Keratinocyte (primary cell): ENCODE data around the gene ZNF891.

Experiments used
- EZH2 ChIP-seq: IDR thresholded peaks from one replicate; pipeline ENCODE4 v1.6.1; 2012; ENCODE audit warnings: inconsistent platforms, mild to moderate bottlenecking, low read length, moderate library complexity
- TF ChIP-seq, protein P1 (sequence below), 3 experiments: IDR thresholded peaks in 1 of 3; conservative IDR thresholded peaks in 1 of 3; optimal IDR thresholded peaks in 1 of 3; 2 replicates in 2 of 3; 3 replicates in 1 of 3; pipeline versions ENCODE3 to v1.5.1; 2011; ENCODE audit warnings: low read length in 3 of 3, mild to moderate bottlenecking in 3 of 3, moderate library complexity in 2 of 3, control low read depth in 1 of 3, inconsistent platforms in 1 of 3; ENCODE audit not compliant: insufficient read depth in 2 of 3; ENCODE audit errors: extremely low read depth in 1 of 3

DNA sequence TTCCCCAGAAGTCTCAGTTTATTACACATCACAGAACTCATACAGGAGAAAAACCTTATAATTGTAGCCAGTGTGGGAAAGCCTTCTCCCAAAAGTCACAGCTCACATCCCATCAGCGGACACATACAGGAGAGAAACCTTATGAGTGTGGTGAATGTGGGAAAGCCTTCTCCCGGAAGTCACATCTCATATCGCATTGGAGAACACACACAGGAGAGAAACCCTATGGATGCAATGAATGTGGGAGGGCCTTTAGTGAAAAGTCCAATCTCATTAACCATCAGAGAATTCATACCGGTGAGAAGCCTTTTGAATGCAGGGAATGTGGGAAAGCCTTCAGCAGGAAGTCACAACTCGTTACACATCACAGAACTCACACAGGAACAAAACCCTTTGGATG lies 72.6 kb downstream of the ZNF891 start:
- TF ChIP-seq, protein P1, sequence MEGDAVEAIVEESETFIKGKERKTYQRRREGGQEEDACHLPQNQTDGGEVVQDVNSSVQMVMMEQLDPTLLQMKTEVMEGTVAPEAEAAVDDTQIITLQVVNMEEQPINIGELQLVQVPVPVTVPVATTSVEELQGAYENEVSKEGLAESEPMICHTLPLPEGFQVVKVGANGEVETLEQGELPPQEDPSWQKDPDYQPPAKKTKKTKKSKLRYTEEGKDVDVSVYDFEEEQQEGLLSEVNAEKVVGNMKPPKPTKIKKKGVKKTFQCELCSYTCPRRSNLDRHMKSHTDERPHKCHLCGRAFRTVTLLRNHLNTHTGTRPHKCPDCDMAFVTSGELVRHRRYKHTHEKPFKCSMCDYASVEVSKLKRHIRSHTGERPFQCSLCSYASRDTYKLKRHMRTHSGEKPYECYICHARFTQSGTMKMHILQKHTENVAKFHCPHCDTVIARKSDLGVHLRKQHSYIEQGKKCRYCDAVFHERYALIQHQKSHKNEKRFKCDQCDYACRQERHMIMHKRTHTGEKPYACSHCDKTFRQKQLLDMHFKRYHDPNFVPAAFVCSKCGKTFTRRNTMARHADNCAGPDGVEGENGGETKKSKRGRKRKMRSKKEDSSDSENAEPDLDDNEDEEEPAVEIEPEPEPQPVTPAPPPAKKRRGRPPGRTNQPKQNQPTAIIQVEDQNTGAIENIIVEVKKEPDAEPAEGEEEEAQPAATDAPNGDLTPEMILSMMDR (optimal IDR thresholded peaks at IDR 0.05 in 1 of 3, IDR thresholded peaks at IDR 0.05 in 1 of 3, conservative IDR thresholded peaks at IDR 0.05 in 1 of 3; ENCODE audit: extremely low read depth in 1 of 3, insufficient read depth in 2 of 3, low read length in 3 of 3): no peak
- TF ChIP-seq EZH2: no peak
